Neural progenitor cell (in vitro differentiated cells): ENCODE results near the gene CFL1. TPM values are rescaled to one million over a fixed set of nuclear protein-coding genes. Genes with fewer than 3 reads are reported as not detected.

ENCODE experiments used
- DNase-seq: peaks from one replicate; pipeline ENCODE4 v3.0.0-alpha.2; 2016; ENCODE audit warnings: low spot score
- H2AFZ ChIP-seq: fragments of 200-600 bp; sonication (generic); replicated peaks from 2 replicates; pipeline ENCODE4 v1.6.1; 2016; ENCODE audit warnings: antibody characterized with exemption
- H3F3A ChIP-seq: fragments of 200-600 bp; sonication (generic); 2 replicates; pipeline ENCODE4 v1.6.1; 2016; ENCODE audit warnings: antibody characterized with exemption, low read depth
- H3K27ac ChIP-seq: fragments of 200-600 bp; sonication (generic); 2 replicates; pipeline ENCODE4 v1.5.1; 2016; ENCODE audit warnings: mild to moderate bottlenecking
- H3K27me3 ChIP-seq: fragments of 200-600 bp; sonication (generic); 2 replicates; pipeline ENCODE4 v1.6.1; 2016; ENCODE audit warnings: mild to moderate bottlenecking, moderate library complexity
- H3K36me3 ChIP-seq: fragments of 200-600 bp; sonication (generic); 2 replicates; pipeline ENCODE4 v1.5.1; 2016
- H3K4me1 ChIP-seq: fragments of 200-600 bp; sonication (generic); 2 replicates; pipeline ENCODE4 v1.6.1; 2016; ENCODE audit warnings: mixed run types
- H3K4me2 ChIP-seq: fragments of 200-600 bp; sonication (generic); 2 replicates; pipeline ENCODE4 v1.6.1; 2016
- H3K4me3 ChIP-seq: fragments of 200-600 bp; sonication (generic); 2 replicates; pipeline ENCODE4 v1.5.1; 2016
- H3K79me2 ChIP-seq: fragments of 200-600 bp; sonication (generic); 2 replicates; pipeline ENCODE4 v1.6.1; 2016; ENCODE audit warnings: low read depth
- H3K9ac ChIP-seq: fragments of 200-600 bp; sonication (generic); 2 replicates; pipeline ENCODE4 v1.6.1; 2016
- H3K9me3 ChIP-seq: fragments of 200-600 bp; sonication (generic); 2 replicates; pipeline ENCODE4 v1.5.1; 2016; ENCODE audit warnings: low read depth
- H4K20me1 ChIP-seq: fragments of 200-600 bp; sonication (generic); 2 replicates; pipeline ENCODE4 v1.6.1; 2016; ENCODE audit warnings: low read depth
- H3K27ac Mint-ChIP-seq: 3 replicates; pipeline ENCODE4 v1.8.0; 2021; ENCODE audit warnings: mixed read lengths
- H3K27me3 Mint-ChIP-seq: 2 replicates; pipeline ENCODE4 v1.8.0; 2022; ENCODE audit warnings: low read depth, mild to moderate bottlenecking, inconsistent platforms, moderate library complexity, mixed read lengths; ENCODE audit not compliant: insufficient read depth
- H3K36me3 Mint-ChIP-seq: 3 replicates; pipeline ENCODE4 v1.8.0; 2021; ENCODE audit warnings: mixed read lengths
- H3K4me1 Mint-ChIP-seq: 3 replicates; pipeline ENCODE4 v1.8.0; 2021; ENCODE audit warnings: mixed read lengths
- H3K4me3 Mint-ChIP-seq: 3 replicates; pipeline ENCODE4 v1.8.0; 2021; ENCODE audit warnings: mild to moderate bottlenecking, moderate library complexity, mixed read lengths
- H3K9me3 Mint-ChIP-seq: 3 replicates; pipeline ENCODE4 v1.8.0; 2020; ENCODE audit warnings: mixed read lengths
- CTCF ChIP-seq: fragments of 200-600 bp; sonication (generic); IDR thresholded peaks from 2 replicates; pipeline ENCODE4 v1.5.1; 2017; ENCODE audit warnings: antibody characterized with exemption, mild to moderate bottlenecking
- EZH2 ChIP-seq: fragments of 200-600 bp; sonication (generic); IDR thresholded peaks from 2 replicates; pipeline ENCODE4 v1.6.1; 2017; ENCODE audit warnings: antibody characterized with exemption, mild to moderate bottlenecking, moderate library complexity
- EZH2phosphoT487 ChIP-seq: fragments of 200-600 bp; sonication (generic); IDR thresholded peaks from 2 replicates; pipeline ENCODE4 v1.6.1; 2017; ENCODE audit warnings: antibody characterized with exemption
- total RNA-seq: library from RNA; depleted of rRNA; stranded (reverse); fragments of >200 nt; gene quantifications from 2 replicates; pipeline ENCODE4 v1.2.3, GENCODE V29; 2015; ENCODE audit warnings: low replicate concordance

Gene CFL1
- total RNA-seq, 1 donor from 2014 or later, result 704 TPM

GRCh38 chr11:65868076-65868667 is 10.2 kb upstream of the CFL1 start:
- Mint-ChIP-seq H3K27me3 (peaks cover 20% of the 10 kb centered on the region), H3K4me1 (peaks cover 34% of the 10 kb centered on the region), H3K9me3 (no peaks in the 10 kb centered on the region), H3K36me3 (peaks cover 4% of the 10 kb centered on the region), H3K4me3 (peak overlapping the region; percentile 71), H3K27ac (no peak overlapping the region)
- peak; percentile 80 for DNase-seq
- TF ChIP-seq EZH2, result no peak
- no peak for TF ChIP-seq EZH2phosphoT487
- TF ChIP-seq CTCF, result no peak
- Histone ChIP-seq H3K4me3 (peak overlapping the region; percentile 54), H3K27me3 (peaks cover 15% of the 10 kb centered on the region), H4K20me1 (peaks cover 11% of the 10 kb centered on the region), H3K9ac (no peak overlapping the region), H3K9me3 (no peaks in the 10 kb centered on the region), H3K4me1 (peaks cover 4% of the 10 kb centered on the region), H3K79me2 (no peaks in the 10 kb centered on the region), H3K36me3 (no peaks in the 10 kb centered on the region), H3K4me2 (peak overlapping the region; percentile 76), H3F3A (peaks cover 27% of the 10 kb centered on the region), H3K27ac (no peak overlapping the region), H2AFZ (peak overlapping the region; percentile 23)

- peaks cover 8% of the 10 kb centered on the region for H3K36me3 Mint-ChIP-seq
- H3K4me1 Mint-ChIP-seq, result peaks cover 33% of the 10 kb centered on the region
- Histone ChIP-seq H3K4me1 (peaks cover 4% of the 10 kb centered on the region), H3K79me2 (no peaks in the 10 kb centered on the region), H3K9ac (no peak overlapping the region), H3K36me3 (no peaks in the 10 kb centered on the region), H3K4me3 (peak overlapping the region; percentile 54), H4K20me1 (peaks cover 11% of the 10 kb centered on the region), H3K27me3 (peaks cover 8% of the 10 kb centered on the region), H3K4me2 (peak overlapping the region; percentile 76), H3K9me3 (no peaks in the 10 kb centered on the region), H3F3A (peaks cover 23% of the 10 kb centered on the region), H2AFZ (peak overlapping the region; percentile 23), H3K27ac (no peak overlapping the region)
- DNase-seq, result peak; percentile 63
- H3K9me3 Mint-ChIP-seq, result no peaks in the 10 kb centered on the region
- peaks cover 20% of the 10 kb centered on the region for H3K27me3 Mint-ChIP-seq
- TF ChIP-seq EZH2phosphoT487 (no peak), EZH2 (no peak), CTCF (no peak)
- peak overlapping the region; percentile 71 for H3K4me3 Mint-ChIP-seq
- H3K27ac Mint-ChIP-seq, result no peak overlapping the region
Observed at GRCh38 chr11:65867284-65868071, 9.5 kb upstream of the CFL1 start.

GRCh38 chr11:65866509-65867283 is 8.7 kb upstream of the CFL1 start:
- no peak for TF ChIP-seq CTCF
- TF ChIP-seq EZH2, result no peak
- TF ChIP-seq EZH2phosphoT487, result no peak
- no peak for DNase-seq
- Histone ChIP-seq H3K4me2 (no peak overlapping the region), H3K27ac (no peak overlapping the region), H2AFZ (no peak overlapping the region), H3K9ac (no peak overlapping the region), H3K4me1 (peaks cover under 1% of the 10 kb centered on the region), H3K27me3 (peaks cover under 1% of the 10 kb centered on the region), H4K20me1 (peaks cover 12% of the 10 kb centered on the region), H3K79me2 (peaks cover 6% of the 10 kb centered on the region), H3K9me3 (no peaks in the 10 kb centered on the region), H3K36me3 (no peaks in the 10 kb centered on the region), H3F3A (peaks cover 19% of the 10 kb centered on the region), H3K4me3 (no peak overlapping the region)
- Mint-ChIP-seq H3K4me1 (peaks cover 31% of the 10 kb centered on the region), H3K27ac (peak overlapping the region; percentile 69), H3K36me3 (peaks cover 9% of the 10 kb centered on the region), H3K4me3 (no peak overlapping the region), H3K9me3 (no peaks in the 10 kb centered on the region), H3K27me3 (peaks cover 22% of the 10 kb centered on the region)
